Measurements from ENCODE around the gene SMARCE1.

DNA sequence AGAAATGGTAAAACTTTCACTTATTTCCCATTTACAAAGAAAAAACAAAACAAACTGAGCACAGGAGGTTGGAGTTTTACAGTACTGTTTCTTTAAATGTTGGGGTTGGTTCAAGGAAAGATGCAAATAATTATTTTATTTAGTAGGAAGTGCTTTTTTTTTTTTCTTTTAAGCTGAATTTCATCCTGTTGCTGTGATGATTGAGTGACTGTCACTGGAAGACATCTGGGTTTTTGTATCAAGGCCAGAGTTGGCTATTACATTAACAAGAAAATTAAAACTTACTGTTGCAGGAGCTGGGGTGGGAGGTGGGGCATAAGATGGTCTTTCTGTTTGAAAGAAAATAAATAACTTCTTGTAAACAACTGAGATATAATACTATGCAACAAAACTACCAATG lies 2.3 kb downstream of the SMARCE1 start:
- TF ChIP-seq POLR2AphosphoS5 (IDR thresholded peaks at IDR 0.05) (no peak), POLR2A (IDR thresholded peaks at IDR 0.05) (no peak), CTCF (IDR thresholded peaks at IDR 0.05) (no peak)

Measured in stomach (tissue), 4 donors.